HEK293T (cell line): ENCODE results near the gene KCNJ5.

Experiments
- CTCF ChIA-PET: fragments of 350-600 bp; formaldehyde crosslinking; extraction: SDS; loops from one replicate; lab custom pipeline; 2021; ENCODE audit warnings: antibody characterized with exemption, inconsistent platforms; lab: Yijun Ruan, JAX
- POLR2A ChIA-PET: fragments of 350-600 bp; formaldehyde crosslinking; extraction: SDS; loops from one replicate; lab custom pipeline; 2020; ENCODE audit warnings: antibody characterized with exemption, inconsistent platforms; lab: Yijun Ruan, JAX
- DNase-seq: peaks from one replicate; pipeline ENCODE4 v3.0.0; 2012; ENCODE audit warnings: mixed read lengths; ENCODE audit errors: extremely low spot score
- ARNT ChIP-seq: fragments of 450-650 bp; IDR thresholded peaks from 2 replicates; pipeline ENCODE4 v1.6.1; 2017; ENCODE audit warnings: mild to moderate bottlenecking
- BHLHE40 ChIP-seq: fragments of 450-650 bp; IDR thresholded peaks from 2 replicates; pipeline ENCODE4 v1.6.1; 2016; ENCODE audit warnings: mild to moderate bottlenecking, moderate library complexity, borderline replicate concordance
- CTBP1 ChIP-seq: fragments of 450-650 bp; IDR thresholded peaks from 2 replicates; pipeline ENCODE4 v1.6.1; 2016; ENCODE audit warnings: borderline replicate concordance
- ELF4 ChIP-seq: fragments of 450-650 bp; IDR thresholded peaks from 2 replicates; pipeline ENCODE4 v1.6.1; 2017; ENCODE audit warnings: antibody characterized with exemption
- FOXA1 ChIP-seq: fragments of 450-650 bp; IDR thresholded peaks from 2 replicates; pipeline ENCODE4 v1.6.1; 2016; ENCODE audit warnings: mild to moderate bottlenecking
- FOXK2 ChIP-seq: fragments of 450-650 bp; IDR thresholded peaks from 2 replicates; pipeline ENCODE4 v1.6.1; 2016; ENCODE audit warnings: mild to moderate bottlenecking
- FOXM1 ChIP-seq: fragments of 450-650 bp; IDR thresholded peaks from 2 replicates; pipeline ENCODE4 v1.6.1; 2017; ENCODE audit warnings: mild to moderate bottlenecking, borderline replicate concordance
- HDGF ChIP-seq: fragments of 450-650 bp; IDR thresholded peaks from 2 replicates; pipeline ENCODE4 v1.6.1; 2017; ENCODE audit warnings: antibody characterized with exemption, borderline replicate concordance
- L3MBTL2 ChIP-seq: fragments of 450-650 bp; conservative IDR thresholded peaks from 2 replicates; pipeline ENCODE4 v1.6.1; 2016; ENCODE audit warnings: mild to moderate bottlenecking
- LEF1 ChIP-seq: fragments of 450-650 bp; IDR thresholded peaks from 2 replicates; pipeline ENCODE4 v1.6.1; 2017; ENCODE audit warnings: mild to moderate bottlenecking, borderline replicate concordance
- NFRKB ChIP-seq: fragments of 450-650 bp; IDR thresholded peaks from 2 replicates; pipeline ENCODE4 v1.6.1; 2016; ENCODE audit warnings: mild to moderate bottlenecking, moderate library complexity
- PKNOX1 ChIP-seq: fragments of 450-650 bp; IDR thresholded peaks from 2 replicates; pipeline ENCODE4 v1.6.1; 2016
- SP1 ChIP-seq: fragments of 450-650 bp; IDR thresholded peaks from 2 replicates; pipeline ENCODE4 v1.6.1; 2017
- SUZ12 ChIP-seq: fragments of 450-650 bp; IDR thresholded peaks from 2 replicates; pipeline ENCODE4 v1.6.1; 2016; ENCODE audit warnings: mild to moderate bottlenecking
- TARDBP ChIP-seq: fragments of 450-650 bp; IDR thresholded peaks from 2 replicates; pipeline ENCODE4 v1.6.1; 2016
- ZNF384 ChIP-seq: fragments of 450-650 bp; IDR thresholded peaks from 2 replicates; pipeline ENCODE4 v1.6.1; 2016

The KCNJ5 gene

GRCh38 chr11:128857341-128857740 lies 33.8 kb upstream of the KCNJ5 start:
- ChIA-PET POLR2A (no interaction called here), CTCF (interaction anchor here (1.6 kb wide), 1 partner anchor 8 kb away, joined by 4 read pairs; no protein-coding TSS in a partner anchor)
- TF ChIP-seq HDGF (no peak), ARNT (no peak), TARDBP (no peak), FOXK2 (no peak), NFRKB (no peak), LEF1 (no peak), L3MBTL2 (no peak), FOXM1 (no peak), CTBP1 (no peak), ZNF384 (no peak), PKNOX1 (no peak), SUZ12 (no peak), SP1 (no peak)
- DNase-seq, result no peak

GRCh38 chr11:128859563-128860441 lies 31.4 kb upstream of the KCNJ5 start:
- TF ChIP-seq BHLHE40 (no peak), TARDBP (no peak), PKNOX1 (no peak), FOXK2 (no peak), ARNT (no peak), FOXM1 (no peak), SP1 (no peak), NFRKB (no peak), SUZ12 (no peak)
- peak; percentile 77 for DNase-seq
- ChIA-PET POLR2A (no interaction called here), CTCF (no interaction called here)

- POLR2A ChIA-PET, result no interaction called here
- CTCF ChIA-PET, result no interaction called here
- TF ChIP-seq FOXM1 (no peak), LEF1 (no peak), ARNT (no peak), FOXA1 (no peak)
- DNase-seq, result no peak
Measured at GRCh38 chr11:128860571-128861361, 30.4 kb upstream of the KCNJ5 start.

GRCh38 chr11:128862406-128862805 lies 28.8 kb upstream of the KCNJ5 start:
- TF ChIP-seq BHLHE40 (no peak), ARNT (no peak), NFRKB (no peak)
- CTCF ChIA-PET, result interaction anchor here (0.6 kb wide), 1 partner anchor 124 kb away, joined by 3 read pairs; no protein-coding TSS in a partner anchor
- no peak for DNase-seq
- POLR2A ChIA-PET, result no interaction called here

- DNase-seq, result no peak
- ChIA-PET CTCF (interaction anchor here (0.6 kb wide), 1 partner anchor 123 kb away, joined by 3 read pairs; no protein-coding TSS in a partner anchor), POLR2A (no interaction called here)
- TF ChIP-seq FOXA1, result no peak
- no peak for TF ChIP-seq FOXK2
- no peak for TF ChIP-seq ELF4
- no peak for TF ChIP-seq L3MBTL2
- no peak for TF ChIP-seq BHLHE40
- TF ChIP-seq ZNF384, result no peak
- no peak for TF ChIP-seq CTBP1
- no peak for TF ChIP-seq ARNT
- no peak for TF ChIP-seq TARDBP
- no peak for TF ChIP-seq SP1
Measured at GRCh38 chr11:128862908-128863660, 28.1 kb upstream of the KCNJ5 start.

- POLR2A ChIA-PET, result no interaction called here
- no peak for TF ChIP-seq ARNT
- CTCF ChIA-PET, result interaction anchor here (0.8 kb wide), 1 partner anchor 91 kb away, joined by 3 read pairs; no protein-coding TSS in a partner anchor
- DNase-seq, result no peak
Measured at GRCh38 chr11:128865490-128865889, 25.7 kb upstream of the KCNJ5 start.

GRCh38 chr11:128867277-128867676 lies 23.9 kb upstream of the KCNJ5 start, which contains the start of gene KCNJ1:
Gene KCNJ1, minus strand, starts transcription at chr11:128867296. Its CDS starts 27,053 bp downstream, at chr11:128840243.
- CTCF ChIA-PET, result no interaction called here
- no peak for TF ChIP-seq NFRKB
- TF ChIP-seq SP1, result no peak
- TF ChIP-seq ARNT, result no peak
- TF ChIP-seq FOXM1, result no peak
- TF ChIP-seq PKNOX1, result no peak
- TF ChIP-seq FOXA1, result no peak
- no peak for TF ChIP-seq L3MBTL2
- no peak for TF ChIP-seq SUZ12
- TF ChIP-seq TARDBP, result no peak
- TF ChIP-seq FOXK2, result no peak
- no peak for DNase-seq
- POLR2A ChIA-PET, result no interaction called here
